Measurements from ENCODE around the gene VPS39. TPM values are rescaled to one million over a fixed set of nuclear protein-coding genes. Genes with fewer than 3 reads are reported as not detected.
A peak's percentile ranks its signal among the peaks of the same experiment; 100 is the strongest.

Gene VPS39
- total RNA-seq, 1 donor from 2014 or later: 25.0 TPM

GRCh38 chr15:42202653-42203052 lies 5.5 kb downstream of the VPS39 start:
- DNase-seq (ENCODE audit: low read depth in 2 of 2): no peak

GRCh38 chr15:42201801-42202200 lies 6.3 kb downstream of the VPS39 start:
- DNase-seq (ENCODE audit: low read depth in 2 of 2): no peak

GRCh38 chr15:42199126-42199525 lies 9.0 kb downstream of the VPS39 start:
- DNase-seq (ENCODE audit: low read depth in 2 of 2): no peak

- no peak for DNase-seq (ENCODE audit: low read depth in 2 of 2)
Measured at GRCh38 chr15:42198516-42198915, 9.6 kb downstream of the VPS39 start.

- DNase-seq (ENCODE audit: low read depth in 2 of 2): no peak
Measured at GRCh38 chr15:42194513-42194912, 13.6 kb downstream of the VPS39 start.

GRCh38 chr15:42193383-42193782 lies 14.7 kb downstream of the VPS39 start:
- DNase-seq (ENCODE audit: low read depth in 2 of 2): no peak

- DNase-seq (ENCODE audit: low read depth in 2 of 2): no peak
Measured at GRCh38 chr15:42191610-42192346, 16.3 kb downstream of the VPS39 start.

GRCh38 chr15:42190370-42190769 lies 17.7 kb downstream of the VPS39 start:
- DNase-seq (ENCODE audit: low read depth in 2 of 2): no peak

- DNase-seq (ENCODE audit: low read depth in 2 of 2): no peak
Measured at GRCh38 chr15:42185801-42186200, 22.3 kb downstream of the VPS39 start.

- no peak for DNase-seq (ENCODE audit: low read depth in 2 of 2)
Measured at GRCh38 chr15:42184736-42185135, 23.4 kb downstream of the VPS39 start.

GRCh38 chr15:42184296-42184695 lies 23.8 kb downstream of the VPS39 start:
- peak; percentile 78 to 88 for DNase-seq (ENCODE audit: low read depth in 2 of 2)

GRCh38 chr15:42182961-42183360 lies 25.1 kb downstream of the VPS39 start:
- DNase-seq (ENCODE audit: low read depth in 2 of 2): no peak

GRCh38 chr15:42182328-42182886 lies 25.7 kb downstream of the VPS39 start:
- DNase-seq (ENCODE audit: low read depth in 2 of 2): no peak

- no peak for DNase-seq (ENCODE audit: low read depth in 2 of 2)
Measured at GRCh38 chr15:42178056-42178455, 30.0 kb downstream of the VPS39 start.

- DNase-seq (ENCODE audit: low read depth in 2 of 2): peak in 1 of 2 donors; percentile 56
Measured at GRCh38 chr15:42175671-42176070, 32.4 kb downstream of the VPS39 start.

GRCh38 chr15:42172475-42172874 lies 35.6 kb downstream of the VPS39 start:
- DNase-seq (ENCODE audit: low read depth in 2 of 2): peak; percentile 49 to 56

- no peak for DNase-seq (ENCODE audit: low read depth in 2 of 2)
Measured at GRCh38 chr15:42171795-42172194, 36.3 kb downstream of the VPS39 start.

- no peak for DNase-seq (ENCODE audit: low read depth in 2 of 2)
Measured at GRCh38 chr15:42171122-42171521, 37.0 kb downstream of the VPS39 start.

- no peak for DNase-seq (ENCODE audit: low read depth in 2 of 2)
Measured at GRCh38 chr15:42166225-42166940, 41.7 kb downstream of the VPS39 start.

GRCh38 chr15:42165106-42165505 lies 43.0 kb downstream of the VPS39 start:
- no peak for DNase-seq (ENCODE audit: low read depth in 2 of 2)

GRCh38 chr15:42163947-42164550 lies 44.1 kb downstream of the VPS39 start:
- DNase-seq (ENCODE audit: low read depth in 2 of 2): no peak

GRCh38 chr15:42163291-42163690 lies 44.8 kb downstream of the VPS39 start:
- DNase-seq (ENCODE audit: low read depth in 2 of 2): no peak
